Cardiac fibroblast (primary cell): ENCODE data around the gene SLIT3.

Experiments used
- DNase-seq, 2 donors: peaks; one replicate each; pipeline versions ENCODE4 v3.0.0 to v3.0.0-alpha.2; 2010; ENCODE audit warnings: low read depth in 2 of 2
- H3K4me3 ChIP-seq, 2 donors: replicated peaks in 1 of 2; 1 replicate in 1 of 2; 2 replicates in 1 of 2; pipeline ENCODE4 v1.5.1; 2011; ENCODE audit warnings: low read depth in 2 of 2, low read length in 2 of 2, mild to moderate bottlenecking in 2 of 2, moderate library complexity in 1 of 2
- TF ChIP-seq, protein P1 (sequence below): IDR thresholded peaks from one replicate; pipeline ENCODE4 v1.5.1; 2011; ENCODE audit warnings: low read depth, mild to moderate bottlenecking, low read length, inconsistent platforms

SLIT3 gene

DNA sequence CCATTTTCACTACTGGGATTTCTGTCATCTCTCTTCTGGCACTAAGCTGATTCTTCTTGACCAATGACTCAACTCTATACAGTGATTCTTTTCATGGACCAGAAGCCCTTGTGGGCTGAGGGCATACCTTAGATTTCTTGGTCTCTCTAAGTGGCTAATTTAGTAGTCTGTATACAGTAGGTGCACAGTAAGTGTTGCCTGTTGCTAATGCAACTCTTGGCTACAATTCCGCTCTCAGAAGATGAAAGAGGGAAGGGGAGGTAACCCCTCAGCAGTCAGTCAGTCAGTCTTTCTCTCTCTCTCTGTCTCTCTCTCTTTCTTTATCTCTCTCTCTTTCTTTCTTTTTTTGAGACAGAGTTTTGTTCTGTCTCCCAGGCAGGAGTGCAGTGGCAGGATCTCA lies 606.6 kb downstream of the SLIT3 start:
- TF ChIP-seq, protein P1, sequence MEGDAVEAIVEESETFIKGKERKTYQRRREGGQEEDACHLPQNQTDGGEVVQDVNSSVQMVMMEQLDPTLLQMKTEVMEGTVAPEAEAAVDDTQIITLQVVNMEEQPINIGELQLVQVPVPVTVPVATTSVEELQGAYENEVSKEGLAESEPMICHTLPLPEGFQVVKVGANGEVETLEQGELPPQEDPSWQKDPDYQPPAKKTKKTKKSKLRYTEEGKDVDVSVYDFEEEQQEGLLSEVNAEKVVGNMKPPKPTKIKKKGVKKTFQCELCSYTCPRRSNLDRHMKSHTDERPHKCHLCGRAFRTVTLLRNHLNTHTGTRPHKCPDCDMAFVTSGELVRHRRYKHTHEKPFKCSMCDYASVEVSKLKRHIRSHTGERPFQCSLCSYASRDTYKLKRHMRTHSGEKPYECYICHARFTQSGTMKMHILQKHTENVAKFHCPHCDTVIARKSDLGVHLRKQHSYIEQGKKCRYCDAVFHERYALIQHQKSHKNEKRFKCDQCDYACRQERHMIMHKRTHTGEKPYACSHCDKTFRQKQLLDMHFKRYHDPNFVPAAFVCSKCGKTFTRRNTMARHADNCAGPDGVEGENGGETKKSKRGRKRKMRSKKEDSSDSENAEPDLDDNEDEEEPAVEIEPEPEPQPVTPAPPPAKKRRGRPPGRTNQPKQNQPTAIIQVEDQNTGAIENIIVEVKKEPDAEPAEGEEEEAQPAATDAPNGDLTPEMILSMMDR: no peak
- no peak for DNase-seq

DNA sequence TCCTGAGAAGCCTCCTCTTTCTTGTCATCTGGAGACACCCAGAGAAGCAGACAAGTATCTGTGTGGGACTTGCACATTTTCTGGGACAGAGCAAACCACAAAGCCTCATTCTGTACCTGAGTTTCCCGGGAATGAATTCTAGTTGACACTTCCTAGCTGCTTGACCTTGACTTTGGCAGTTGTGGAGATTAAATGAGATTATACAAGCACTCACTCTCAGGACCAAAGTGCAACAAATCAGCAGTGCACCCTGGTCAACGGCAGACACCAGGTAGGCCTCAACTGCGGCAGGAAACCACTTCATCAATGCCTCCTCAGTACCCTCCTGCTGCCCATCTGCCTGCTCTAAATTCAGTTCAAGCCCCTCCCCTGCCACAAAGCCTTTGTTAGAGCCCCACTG lies 607.1 kb downstream of the SLIT3 start:
- TF ChIP-seq, protein P1: no peak
- no peak overlapping the region for H3K4me3 ChIP-seq
- DNase-seq: no peak

More for the DNA sequence above, 606.6 kb downstream of the SLIT3 start:
- H3K4me3 ChIP-seq: no peak overlapping the region

DNA sequence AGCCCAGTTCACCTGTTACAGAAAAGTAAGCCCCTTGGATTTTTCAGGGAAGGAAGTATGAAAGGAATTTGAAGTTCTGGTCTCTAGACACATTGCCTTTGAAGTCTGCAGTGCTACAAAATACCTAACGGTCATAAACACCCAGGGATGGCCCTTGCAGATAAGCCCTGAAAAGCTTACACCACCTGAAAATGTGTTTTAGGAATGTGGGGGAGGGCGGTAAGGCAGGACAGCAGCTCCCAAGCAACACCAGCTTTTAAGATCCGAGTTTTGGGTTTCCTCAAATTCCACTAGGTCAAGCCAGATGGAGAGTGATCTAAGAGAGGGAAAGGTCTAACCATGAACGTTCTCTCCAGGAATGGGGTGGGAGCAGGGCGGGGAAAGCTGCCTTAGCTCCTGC lies 607.6 kb downstream of the SLIT3 start:
- TF ChIP-seq, protein P1: no peak
- no peak overlapping the region for H3K4me3 ChIP-seq
- DNase-seq: no peak

DNA sequence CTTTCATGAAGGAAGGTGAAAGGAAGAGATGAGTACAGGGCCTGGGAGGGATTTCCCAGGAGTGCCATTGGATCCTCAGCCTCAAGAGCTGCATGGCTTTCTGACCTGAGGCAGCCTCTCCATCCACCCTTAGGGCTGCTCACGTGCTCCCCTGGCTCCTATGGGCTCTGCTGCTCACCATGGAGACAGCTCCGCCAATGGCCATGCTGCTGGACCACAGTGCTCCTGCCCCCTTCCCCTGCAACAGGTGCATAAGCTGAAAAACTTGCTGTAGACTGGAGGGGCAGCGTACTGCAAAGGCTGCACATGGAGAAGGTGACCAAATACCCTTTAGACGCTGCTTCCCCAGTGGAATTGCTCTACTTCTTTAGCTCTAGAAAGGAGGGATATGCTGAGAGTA lies 609.0 kb downstream of the SLIT3 start:
- TF ChIP-seq, protein P1: no peak
- no peak overlapping the region for H3K4me3 ChIP-seq
- DNase-seq: no peak

DNA sequence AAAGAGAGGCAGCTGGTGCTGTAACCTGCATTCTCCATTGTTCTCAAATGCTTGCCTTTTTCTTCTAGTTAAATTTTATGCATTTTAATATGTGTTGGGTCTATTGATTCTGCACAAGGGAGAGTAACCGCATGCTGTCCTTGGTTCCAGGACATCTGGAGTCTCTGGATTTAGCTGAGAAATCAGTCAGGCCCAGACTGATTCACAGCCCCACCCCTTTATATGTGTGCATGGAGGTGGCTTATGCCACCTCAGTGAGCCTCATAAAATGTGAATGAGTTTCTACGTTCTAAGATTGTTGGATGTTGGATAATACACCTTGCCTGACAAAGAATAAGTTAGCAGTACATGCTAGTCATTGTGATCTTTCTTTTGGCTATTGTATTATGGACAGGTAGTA lies 611.7 kb downstream of the SLIT3 start:
- DNase-seq: no peak
- TF ChIP-seq, protein P1: no peak
- H3K4me3 ChIP-seq: no peak overlapping the region

DNA sequence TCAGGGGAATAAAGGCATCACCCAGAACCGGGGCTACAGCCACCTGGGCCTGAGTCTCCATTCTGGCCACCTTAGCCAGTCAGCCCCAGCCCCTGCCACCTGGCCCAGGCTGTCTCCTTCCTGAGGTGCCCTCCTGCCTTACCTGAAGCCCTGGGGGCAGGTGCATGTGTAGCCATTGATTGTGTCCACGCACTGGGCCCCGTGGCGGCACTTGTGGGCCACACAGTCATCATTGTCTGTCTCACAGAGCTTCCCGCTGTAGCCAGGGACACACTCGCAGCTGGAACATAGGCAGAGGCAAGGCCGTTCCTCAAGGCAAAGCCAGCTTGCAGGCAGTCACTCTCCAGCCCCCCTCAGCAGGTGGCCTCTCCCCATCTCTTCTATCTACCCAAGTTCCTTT lies 614.1 kb downstream of the SLIT3 start:
- TF ChIP-seq, protein P1: no peak
- DNase-seq: no peak
- H3K4me3 ChIP-seq: no peak overlapping the region

DNA sequence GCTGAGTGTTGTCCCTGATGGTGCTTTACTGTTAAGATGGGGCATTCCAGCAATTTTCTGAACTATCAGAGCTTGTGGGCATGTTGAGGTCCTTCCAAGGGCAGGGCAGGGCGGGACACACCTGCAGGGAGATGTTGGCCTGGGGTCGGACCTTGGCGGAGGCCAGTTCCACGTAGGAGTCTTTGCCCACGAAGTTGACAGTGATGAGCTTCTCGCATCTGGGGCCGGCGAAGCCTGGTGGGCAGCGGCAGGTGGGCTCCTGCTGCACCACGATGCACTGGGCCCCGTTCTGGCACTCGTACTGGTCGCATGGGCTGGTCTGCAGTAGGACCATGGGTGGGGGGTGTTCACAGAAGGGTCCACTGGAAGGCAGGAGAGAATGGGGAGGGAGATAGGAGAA lies 615.4 kb downstream of the SLIT3 start:
- DNase-seq: no peak
- no peak overlapping the region for H3K4me3 ChIP-seq
- TF ChIP-seq, protein P1: no peak
